ENCODE data around the gene ANAPC13. TPM values are rescaled to one million over a fixed set of nuclear protein-coding genes. Genes with fewer than 3 reads are reported as not detected.
A peak's percentile ranks its signal among the peaks of the same experiment; 100 is the strongest.

The ANAPC13 gene
- total RNA-seq, 1 donor from 2014 or later, result 24.1 TPM

GRCh38 chr3:134477938-134478337 lies 7.8 kb downstream of the ANAPC13 start:
- TF ChIP-seq CTCF (IDR thresholded peaks at IDR 0.05) (no peak), POLR2AphosphoS5 (IDR thresholded peaks at IDR 0.05; ENCODE audit: insufficient read depth in 1 of 2, low read depth in 1 of 2) (no peak), POLR2A (IDR thresholded peaks at IDR 0.05) (no peak)
- Histone ChIP-seq H3K9me3 (no peaks in the 10 kb centered on the region), H3K27me3 (no peaks in the 10 kb centered on the region), H3K27ac (no peak overlapping the region), H3K4me3 (no peak overlapping the region), H3K36me3 (peaks cover 0 to 48% of the 10 kb centered on the region in 2 donors), H3K4me1 (peaks cover 30% of the 10 kb centered on the region)
- intact Hi-C loops (cut with DNase I), result no loop called here
- no peak for DNase-seq (ENCODE audit: extremely low spot score in 2 of 2)

- TF ChIP-seq CTCF (IDR thresholded peaks at IDR 0.05), result no peak
- no peak for TF ChIP-seq POLR2A (IDR thresholded peaks at IDR 0.05)
- no peak for TF ChIP-seq POLR2AphosphoS5 (IDR thresholded peaks at IDR 0.05; ENCODE audit: insufficient read depth in 1 of 2, low read depth in 1 of 2)
- Histone ChIP-seq H3K27me3 (no peaks in the 10 kb centered on the region), H3K36me3 (peaks cover 0 to 42% of the 10 kb centered on the region in 2 donors), H3K4me3 (no peak overlapping the region), H3K27ac (no peak overlapping the region), H3K4me1 (peaks cover 27% of the 10 kb centered on the region), H3K9me3 (no peaks in the 10 kb centered on the region)
- no peak for DNase-seq (ENCODE audit: extremely low spot score in 2 of 2)
- intact Hi-C loops (cut with DNase I), result no loop called here
These were observed 8.8 kb downstream of the ANAPC13 start for GRCh38 chr3:134477002-134477401.

GRCh38 chr3:134476306-134476705 lies 9.5 kb downstream of the ANAPC13 start:
- no peak for TF ChIP-seq POLR2A (IDR thresholded peaks at IDR 0.05)
- TF ChIP-seq POLR2AphosphoS5 (IDR thresholded peaks at IDR 0.05; ENCODE audit: insufficient read depth in 1 of 2, low read depth in 1 of 2), result no peak
- TF ChIP-seq CTCF (IDR thresholded peaks at IDR 0.05), result no peak
- Histone ChIP-seq H3K4me3 (no peak overlapping the region), H3K9me3 (no peaks in the 10 kb centered on the region), H3K27ac (peak overlapping the region; percentile 9), H3K27me3 (no peaks in the 10 kb centered on the region), H3K36me3 (peaks cover 0 to 35% of the 10 kb centered on the region in 2 donors), H3K4me1 (peaks cover 27% of the 10 kb centered on the region)
- intact Hi-C loops (cut with DNase I), result no loop called here
- DNase-seq (ENCODE audit: extremely low spot score in 2 of 2), result no peak

- H3K36me3 ChIP-seq, result peaks cover 0 to 22% of the 10 kb centered on the region in 2 donors
- no peak for TF ChIP-seq POLR2AphosphoS5 (IDR thresholded peaks at IDR 0.05; ENCODE audit: insufficient read depth in 1 of 2, low read depth in 1 of 2)
- no peak for TF ChIP-seq CTCF (IDR thresholded peaks at IDR 0.05)
- no peak for TF ChIP-seq POLR2A (IDR thresholded peaks at IDR 0.05)
- H3K4me3 ChIP-seq, result no peak overlapping the region
- no peaks in the 10 kb centered on the region for H3K9me3 ChIP-seq
- H3K4me1 ChIP-seq, result peaks cover 27% of the 10 kb centered on the region
- intact Hi-C loops (cut with DNase I), result loop anchor here (5.0 kb wide), 1 partner anchor 263 kb away; no protein-coding TSS in a partner anchor
- H3K27me3 ChIP-seq, result no peaks in the 10 kb centered on the region
- H3K27ac ChIP-seq, result no peak overlapping the region
- no peak for DNase-seq (ENCODE audit: extremely low spot score in 2 of 2)
These were observed 10.8 kb downstream of the ANAPC13 start for GRCh38 chr3:134474956-134475355.

GRCh38 chr3:134473868-134474546 lies 11.8 kb downstream of the ANAPC13 start:
- peaks cover 27% of the 10 kb centered on the region for H3K4me1 ChIP-seq

More at GRCh38 chr3:134473868-134474546, 11.8 kb downstream of the ANAPC13 start:
- H3K9me3 ChIP-seq, result no peaks in the 10 kb centered on the region
- no peak overlapping the region for H3K4me3 ChIP-seq
- H3K27me3 ChIP-seq, result no peaks in the 10 kb centered on the region
- peak in 1 of 2 donors; percentile 36 for TF ChIP-seq POLR2AphosphoS5 (IDR thresholded peaks at IDR 0.05; ENCODE audit: insufficient read depth in 1 of 2, low read depth in 1 of 2)
- TF ChIP-seq CTCF (IDR thresholded peaks at IDR 0.05), result peak; percentile 63 to 89 (median 69)
- TF ChIP-seq POLR2A (IDR thresholded peaks at IDR 0.05), result no peak
- DNase-seq (ENCODE audit: extremely low spot score in 2 of 2), result no peak
- intact Hi-C loops (cut with DNase I), result loop anchor here (5.0 kb wide), 1 partner anchor 262 kb away; no protein-coding TSS in a partner anchor
- H3K27ac ChIP-seq, result no peak overlapping the region
- peaks cover 0 to 19% of the 10 kb centered on the region in 2 donors for H3K36me3 ChIP-seq
